ENCODE results near the gene PPP1R13B.
A peak's percentile ranks its signal among the peaks of the same experiment; 100 is the strongest.

PPP1R13B gene

DNA sequence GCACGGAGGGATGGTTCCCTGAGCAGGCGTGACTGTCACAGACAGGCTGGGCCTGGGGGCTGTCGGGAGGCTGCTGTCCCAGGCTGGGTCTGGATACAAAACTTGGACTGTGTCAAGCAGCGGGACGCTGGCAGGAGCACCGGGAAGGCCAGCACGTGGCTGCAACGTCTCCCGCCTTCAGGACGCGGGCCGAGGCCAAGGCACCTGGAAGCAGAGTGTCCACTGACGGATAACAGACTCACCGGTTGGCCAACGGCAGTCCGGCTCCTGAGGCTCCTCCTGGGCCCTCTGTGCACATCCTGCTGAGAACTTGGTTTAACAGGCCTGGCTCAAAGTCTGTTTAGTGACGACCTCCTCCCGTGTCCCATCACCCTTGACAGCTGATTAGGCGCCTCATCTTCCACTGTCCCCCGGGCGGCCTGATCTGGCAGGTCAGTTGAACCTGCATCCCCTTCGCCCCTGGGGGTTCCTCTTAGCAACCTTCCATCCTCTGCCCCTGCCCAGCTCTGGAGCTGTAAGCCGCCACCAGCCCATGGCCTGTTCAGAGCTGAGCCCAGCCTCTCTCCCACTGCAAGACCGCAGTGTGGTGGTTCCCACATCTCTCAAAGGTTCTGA lies 134.6 kb downstream of the PPP1R13B start:
- DNase-seq (ENCODE audit: low read depth): no peak

GRCh38 chr14:103711516-103712431 lies 135.6 kb downstream of the PPP1R13B start:
- DNase-seq (ENCODE audit: low read depth): peak; percentile 78

DNA sequence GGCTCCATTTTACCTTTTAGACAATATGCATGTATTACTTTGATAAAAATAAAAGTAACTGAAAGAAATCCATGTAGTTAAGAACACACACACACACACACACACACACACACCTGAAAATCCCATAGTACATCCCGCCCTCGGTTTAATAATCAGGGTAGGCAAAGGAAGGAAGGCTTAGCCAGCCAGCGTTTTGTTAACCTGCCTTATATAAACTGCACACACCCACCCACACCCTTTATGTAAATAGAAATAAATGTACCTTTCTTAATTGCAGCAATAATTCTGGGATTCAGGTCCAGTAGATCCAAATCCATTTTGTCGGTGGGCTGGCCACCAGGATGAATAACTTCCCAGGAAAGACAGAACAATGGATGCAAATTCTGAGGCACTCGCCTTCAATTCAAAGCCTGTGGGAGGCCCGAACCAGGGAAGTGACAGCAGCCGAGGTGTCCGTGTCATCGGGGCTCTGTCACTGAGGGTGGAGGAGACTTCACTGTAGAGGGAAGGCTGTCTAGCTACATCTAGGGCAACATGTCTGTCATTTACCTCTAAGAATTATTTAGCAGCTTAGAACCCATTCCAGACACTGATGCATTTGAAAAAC lies 136.5 kb downstream of the PPP1R13B start:
- DNase-seq (ENCODE audit: low read depth): no peak

GRCh38 chr14:103709814-103710213 lies 137.6 kb downstream of the PPP1R13B start:
- DNase-seq (ENCODE audit: low read depth): no peak

- no peak for DNase-seq (ENCODE audit: low read depth)
These were observed 138.6 kb downstream of the PPP1R13B start for GRCh38 chr14:103708750-103709187.

GRCh38 chr14:103707329-103708263 lies 139.8 kb downstream of the PPP1R13B start:
- DNase-seq (ENCODE audit: low read depth): no peak

- DNase-seq (ENCODE audit: low read depth): no peak
These were observed 140.6 kb downstream of the PPP1R13B start for GRCh38 chr14:103706551-103707328.

GRCh38 chr14:103705504-103706284 lies 141.7 kb downstream of the PPP1R13B start:
- DNase-seq (ENCODE audit: low read depth): no peak

- DNase-seq (ENCODE audit: low read depth): no peak
These were observed 142.3 kb downstream of the PPP1R13B start for GRCh38 chr14:103705118-103705503.

DNA sequence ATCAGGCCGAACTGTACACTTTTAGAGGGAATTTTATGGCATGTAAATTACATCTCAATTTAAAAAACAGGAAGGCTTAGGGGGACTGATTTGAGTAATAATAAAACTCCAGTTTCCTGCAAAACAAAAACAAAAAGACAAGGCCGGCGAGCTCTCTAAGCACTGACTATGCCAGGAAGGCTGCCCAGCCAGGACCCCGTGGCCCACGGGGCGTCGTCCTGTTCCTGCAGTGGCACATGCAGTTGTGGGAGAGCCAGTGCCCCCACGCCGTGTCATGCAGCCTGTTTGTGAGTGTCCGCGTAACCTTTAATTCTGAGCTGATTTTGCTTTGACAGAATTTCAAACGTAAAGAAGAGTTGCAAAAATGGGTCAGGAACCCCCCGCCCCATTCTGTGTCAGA lies 142.7 kb downstream of the PPP1R13B start:
- no peak for DNase-seq (ENCODE audit: low read depth)

DNA sequence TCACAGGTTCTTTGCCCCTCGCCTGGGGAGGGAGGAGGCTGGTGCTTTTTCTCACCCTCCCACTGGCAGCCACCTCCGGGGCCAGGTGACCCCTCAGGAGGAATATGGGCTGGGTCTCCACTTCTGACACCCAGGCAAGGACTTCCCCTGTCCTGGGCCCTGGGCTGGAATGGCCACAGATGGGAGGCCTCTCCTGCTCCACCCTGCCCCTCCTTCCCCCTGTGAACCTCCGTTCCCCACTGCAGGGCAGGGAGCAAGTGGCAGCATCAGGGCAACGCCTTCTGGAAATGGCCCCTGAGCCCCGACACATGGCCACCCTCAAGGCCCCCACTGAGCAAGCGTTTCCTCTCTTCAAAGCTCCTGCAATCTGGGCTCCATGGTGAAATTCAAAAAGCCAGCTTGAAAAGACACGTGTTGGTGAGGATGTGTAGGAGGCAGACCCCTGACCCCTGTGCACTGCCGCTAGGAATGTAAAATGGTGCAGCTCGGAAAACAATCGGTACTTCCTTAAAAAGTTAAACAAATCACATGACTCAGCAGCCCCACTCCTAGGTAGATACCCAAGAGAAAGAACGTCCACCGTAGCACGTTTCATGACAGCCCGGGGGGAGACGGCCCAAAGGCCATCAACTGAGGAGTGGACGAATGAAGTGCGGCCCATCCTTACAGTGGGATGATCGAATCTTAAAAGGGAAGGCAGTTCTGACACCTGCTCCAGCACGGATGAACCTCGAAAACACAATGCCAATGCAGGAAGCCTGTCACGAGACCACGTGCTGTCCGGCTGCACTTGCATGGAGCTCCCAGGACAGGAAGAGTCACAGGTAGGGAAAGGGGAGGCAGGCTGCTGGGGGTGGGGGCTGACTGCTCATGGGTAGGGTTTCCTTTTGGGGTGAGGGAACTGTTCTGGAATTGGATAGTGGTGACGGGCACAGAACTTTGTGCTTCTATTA lies 143.7 kb downstream of the PPP1R13B start:
- no peak for DNase-seq (ENCODE audit: low read depth)

GRCh38 chr14:103702497-103703432 lies 144.6 kb downstream of the PPP1R13B start:
- no peak for DNase-seq (ENCODE audit: low read depth)

GRCh38 chr14:103702095-103702494 lies 145.3 kb downstream of the PPP1R13B start:
- DNase-seq (ENCODE audit: low read depth): no peak

- no peak for DNase-seq (ENCODE audit: low read depth)
These were observed 146.5 kb downstream of the PPP1R13B start for GRCh38 chr14:103700753-103701490.

GRCh38 chr14:103699901-103700752 lies 147.2 kb downstream of the PPP1R13B start:
- peak; percentile 26 for DNase-seq (ENCODE audit: low read depth)

DNA sequence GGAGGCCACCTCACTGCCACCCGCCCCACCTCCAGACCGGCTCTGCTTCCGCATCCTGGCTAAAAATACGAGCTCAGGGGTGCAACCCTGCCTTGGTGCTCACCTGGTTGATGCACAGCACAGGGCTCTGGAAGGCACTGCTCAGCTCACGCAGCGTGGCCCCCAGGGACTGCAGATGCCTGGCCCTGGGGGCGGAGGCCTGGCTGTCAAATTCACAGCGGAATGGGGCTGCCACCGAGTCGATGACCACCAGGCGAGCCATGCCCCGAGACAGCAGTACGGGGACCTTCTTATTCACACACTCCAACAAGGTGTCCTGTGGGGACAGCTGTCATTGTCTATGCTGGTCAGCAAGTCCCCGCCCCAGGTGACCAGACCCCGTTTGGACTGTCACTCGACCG lies 148.1 kb downstream of the PPP1R13B start:
- no peak for DNase-seq (ENCODE audit: low read depth)
